ENCODE measurements around the gene ADCY9.
"Not testable (repeated sequence)": the region's sequence is repeated elsewhere in the genome, so short reads cannot be mapped to it uniquely, and the experiment has no call there.

The ADCY9 gene

DNA sequence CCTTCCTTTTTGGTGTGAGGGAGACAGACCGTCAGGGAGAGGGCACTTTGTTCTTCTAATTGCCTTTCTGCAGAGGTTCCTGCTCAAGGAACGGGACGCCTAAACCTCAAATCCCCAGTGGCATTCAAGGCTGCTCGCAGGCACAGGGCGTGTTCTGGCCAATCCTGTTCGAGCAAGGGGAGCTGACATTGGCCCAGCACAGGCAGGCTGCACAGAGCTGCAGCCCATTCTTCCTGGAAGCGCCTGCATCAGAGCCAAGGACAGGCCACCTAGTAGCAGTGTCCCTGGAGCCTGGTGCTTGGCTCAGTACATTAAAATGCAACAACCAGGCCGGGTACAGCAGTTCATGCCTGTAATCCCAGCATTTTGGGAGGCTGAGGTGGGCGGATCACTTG lies 163.5 kb downstream of the ADCY9 start:
- no peaks in the 10 kb centered on the region for H3K36me3 ChIP-seq (ENCODE audit: insufficient read depth)
- no peak overlapping the region for H3K9ac ChIP-seq
- H3K27me3 ChIP-seq (ENCODE audit: insufficient read depth, low read depth), result no peaks in the 10 kb centered on the region
- H3K27ac ChIP-seq, result no peak overlapping the region
- no peak overlapping the region for H3K4me3 ChIP-seq (IDR thresholded peaks at IDR 0.05; ENCODE audit: insufficient read depth, low read depth, low read length)
- H3K4me1 ChIP-seq (ENCODE audit: low read depth, poor library complexity, severe bottlenecking), result no peaks in the 10 kb centered on the region
- no peak overlapping the region for H2AFZ ChIP-seq (ENCODE audit: low read depth)
- no peaks in the 10 kb centered on the region for H3K79me2 ChIP-seq (ENCODE audit: insufficient read depth, low read depth)
- H4K20me1 ChIP-seq (ENCODE audit: insufficient read depth), result no peaks in the 10 kb centered on the region
- TF ChIP-seq, protein P1, sequence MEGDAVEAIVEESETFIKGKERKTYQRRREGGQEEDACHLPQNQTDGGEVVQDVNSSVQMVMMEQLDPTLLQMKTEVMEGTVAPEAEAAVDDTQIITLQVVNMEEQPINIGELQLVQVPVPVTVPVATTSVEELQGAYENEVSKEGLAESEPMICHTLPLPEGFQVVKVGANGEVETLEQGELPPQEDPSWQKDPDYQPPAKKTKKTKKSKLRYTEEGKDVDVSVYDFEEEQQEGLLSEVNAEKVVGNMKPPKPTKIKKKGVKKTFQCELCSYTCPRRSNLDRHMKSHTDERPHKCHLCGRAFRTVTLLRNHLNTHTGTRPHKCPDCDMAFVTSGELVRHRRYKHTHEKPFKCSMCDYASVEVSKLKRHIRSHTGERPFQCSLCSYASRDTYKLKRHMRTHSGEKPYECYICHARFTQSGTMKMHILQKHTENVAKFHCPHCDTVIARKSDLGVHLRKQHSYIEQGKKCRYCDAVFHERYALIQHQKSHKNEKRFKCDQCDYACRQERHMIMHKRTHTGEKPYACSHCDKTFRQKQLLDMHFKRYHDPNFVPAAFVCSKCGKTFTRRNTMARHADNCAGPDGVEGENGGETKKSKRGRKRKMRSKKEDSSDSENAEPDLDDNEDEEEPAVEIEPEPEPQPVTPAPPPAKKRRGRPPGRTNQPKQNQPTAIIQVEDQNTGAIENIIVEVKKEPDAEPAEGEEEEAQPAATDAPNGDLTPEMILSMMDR (conservative IDR thresholded peaks at IDR 0.05; ENCODE audit: low read depth, low read length), result no peak
- H3K4me2 ChIP-seq, result no peak overlapping the region

DNA sequence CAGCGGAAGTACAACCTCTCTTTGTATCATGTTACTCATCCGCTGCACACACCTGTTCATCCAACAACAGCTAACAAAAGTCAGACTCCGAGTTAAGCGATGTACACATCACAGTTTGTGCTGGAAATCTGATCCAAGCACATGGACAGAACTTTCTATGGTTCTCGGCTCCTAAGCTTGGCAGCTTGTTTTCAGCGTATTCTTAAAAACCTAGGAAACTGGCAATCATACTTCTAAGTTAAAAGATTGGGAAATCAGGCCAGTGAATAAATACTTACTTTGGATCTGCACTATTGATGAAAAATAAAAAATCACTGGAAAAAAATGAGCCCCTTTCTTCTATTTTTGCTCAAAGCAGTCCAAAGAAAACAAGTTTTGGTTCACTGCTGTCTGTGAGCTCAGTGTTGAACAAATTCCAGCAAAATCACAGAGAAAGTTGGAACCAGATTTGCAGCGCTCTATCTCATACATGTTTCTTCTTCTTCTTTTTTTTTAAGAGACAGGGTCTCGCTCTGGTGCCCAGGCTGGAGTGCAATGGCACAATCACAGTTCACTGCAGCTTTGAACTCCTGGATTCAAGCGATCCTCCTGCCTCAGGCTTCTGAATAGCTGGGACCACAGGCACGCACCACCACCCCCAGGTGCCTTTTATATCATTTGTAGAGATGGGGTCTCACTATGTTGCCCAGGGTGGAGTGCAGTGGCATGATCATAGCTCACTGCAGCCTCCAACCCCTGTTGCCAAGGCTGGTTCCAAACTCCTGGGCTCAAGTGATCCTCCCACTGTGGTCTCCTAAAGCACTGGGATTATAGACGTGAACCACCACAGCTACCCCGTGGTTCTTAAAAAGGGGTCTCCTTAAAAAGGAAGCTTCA lies 164.1 kb downstream of the ADCY9 start:
- TF ChIP-seq, protein P1 (conservative IDR thresholded peaks at IDR 0.05; ENCODE audit: low read depth, low read length), result no peak
- no peak overlapping the region for H2AFZ ChIP-seq (ENCODE audit: low read depth)
- H3K9ac ChIP-seq, result no peak overlapping the region
- no peaks in the 10 kb centered on the region for H3K27me3 ChIP-seq (ENCODE audit: insufficient read depth, low read depth)
- H4K20me1 ChIP-seq (ENCODE audit: insufficient read depth), result no peaks in the 10 kb centered on the region
- no peak overlapping the region for H3K27ac ChIP-seq
- H3K36me3 ChIP-seq (ENCODE audit: insufficient read depth), result no peaks in the 10 kb centered on the region
- no peaks in the 10 kb centered on the region for H3K4me1 ChIP-seq (ENCODE audit: low read depth, poor library complexity, severe bottlenecking)
- H3K79me2 ChIP-seq (ENCODE audit: insufficient read depth, low read depth), result no peaks in the 10 kb centered on the region
- H3K4me2 ChIP-seq, result no peak overlapping the region
- H3K4me3 ChIP-seq (IDR thresholded peaks at IDR 0.05; ENCODE audit: insufficient read depth, low read depth, low read length), result no peak overlapping the region

DNA sequence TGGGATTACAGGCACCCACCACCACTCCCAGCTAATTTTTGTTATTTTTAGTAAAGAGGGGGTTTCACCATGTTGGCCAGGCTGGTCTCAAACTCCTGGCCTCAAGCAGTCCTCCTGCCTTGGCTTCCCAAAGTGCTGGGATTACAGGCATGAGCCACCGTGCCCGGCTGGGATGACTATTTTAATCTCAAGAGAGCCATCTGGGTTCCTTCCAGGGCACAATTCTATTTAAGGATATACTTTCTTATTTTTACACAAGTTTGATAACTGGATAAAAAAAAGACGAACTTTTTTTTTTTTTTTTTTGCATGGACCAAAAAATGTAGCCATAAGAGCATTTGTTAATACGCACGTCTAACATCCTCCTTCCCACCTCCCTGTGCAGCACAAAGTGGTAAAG lies 164.9 kb downstream of the ADCY9 start:
- not testable (repeated sequence) for H3K9ac ChIP-seq; H2AFZ ChIP-seq (ENCODE audit: low read depth); H3K27me3 ChIP-seq (ENCODE audit: insufficient read depth, low read depth); H3K4me1 ChIP-seq (ENCODE audit: low read depth, poor library complexity, severe bottlenecking); H3K4me3 ChIP-seq (IDR thresholded peaks at IDR 0.05; ENCODE audit: insufficient read depth, low read depth, low read length); H3K36me3 ChIP-seq (ENCODE audit: insufficient read depth); H3K79me2 ChIP-seq (ENCODE audit: insufficient read depth, low read depth); H3K27ac ChIP-seq; H4K20me1 ChIP-seq (ENCODE audit: insufficient read depth); H3K4me2 ChIP-seq

DNA sequence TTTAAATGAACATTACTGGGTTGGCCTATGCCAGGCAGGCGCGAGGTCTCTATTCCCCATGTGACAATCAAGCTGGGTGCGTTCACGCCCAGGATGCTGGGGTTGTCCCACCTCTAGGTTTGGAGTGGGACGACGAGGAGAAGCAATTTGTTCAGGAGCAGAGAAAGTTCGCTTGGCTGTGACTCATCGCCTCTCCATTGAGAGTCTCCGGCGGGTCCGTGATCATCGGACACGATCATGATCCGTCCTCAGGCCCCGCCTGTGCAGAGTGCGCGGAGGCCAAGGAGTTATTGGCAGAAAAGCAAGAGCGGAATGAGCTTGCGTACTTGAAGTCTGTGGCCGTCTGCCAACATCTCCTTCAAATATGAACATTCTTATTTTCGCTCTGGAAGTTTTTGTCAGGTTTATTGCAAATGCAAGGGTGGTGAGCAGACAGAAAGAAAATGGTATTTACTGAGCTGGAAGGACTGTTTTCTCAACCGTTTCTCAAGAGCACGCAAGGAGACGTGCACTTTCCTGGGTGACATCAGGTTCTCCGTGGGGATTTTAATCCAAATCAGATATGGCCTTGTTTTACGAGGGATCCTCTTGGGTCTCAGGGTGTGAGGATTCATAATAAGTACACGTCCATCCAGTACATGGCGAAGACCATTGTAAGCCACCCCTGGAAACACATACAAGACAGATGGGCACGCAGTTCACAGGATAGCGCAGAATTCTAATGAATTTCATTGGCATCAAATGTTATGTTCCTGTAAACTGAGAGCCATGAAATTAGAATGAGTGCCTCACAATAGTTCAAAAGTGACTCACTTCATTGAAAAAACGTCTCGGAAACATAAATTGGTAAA lies 165.7 kb downstream of the ADCY9 start:
- H3K4me1 ChIP-seq (ENCODE audit: low read depth, poor library complexity, severe bottlenecking), result no peaks in the 10 kb centered on the region
- H4K20me1 ChIP-seq (ENCODE audit: insufficient read depth), result no peaks in the 10 kb centered on the region
- H3K4me2 ChIP-seq, result no peak overlapping the region
- TF ChIP-seq, protein P1 (conservative IDR thresholded peaks at IDR 0.05; ENCODE audit: low read depth, low read length), result no peak
- no peak overlapping the region for H2AFZ ChIP-seq (ENCODE audit: low read depth)
- no peak overlapping the region for H3K4me3 ChIP-seq (IDR thresholded peaks at IDR 0.05; ENCODE audit: insufficient read depth, low read depth, low read length)
- no peak overlapping the region for H3K9ac ChIP-seq
- H3K27ac ChIP-seq, result no peak overlapping the region
- H3K36me3 ChIP-seq (ENCODE audit: insufficient read depth), result no peaks in the 10 kb centered on the region
- H3K27me3 ChIP-seq (ENCODE audit: insufficient read depth, low read depth), result no peaks in the 10 kb centered on the region
- H3K79me2 ChIP-seq (ENCODE audit: insufficient read depth, low read depth), result no peaks in the 10 kb centered on the region
